A549 (cell line): ENCODE results near the gene ADAD2. TPM values are rescaled to one million over a fixed set of nuclear protein-coding genes. Genes with fewer than 3 reads are reported as not detected.

ENCODE experiments used
- ATAC-seq, 2 experiments: fragments of 200-7000 bp in 1 of 2; fragments of >200 bp in 1 of 2; cut with Nextera tagmentation in 1 of 2; cut with Tn5 transposase in 1 of 2; 3 replicates each; pipeline versions ENCODE4 v1.8.0 to v1.9.1; 2018 to 2020; ENCODE audit warnings: mild to moderate bottlenecking in 1 of 2, moderate library complexity in 1 of 2
- CTCF ChIA-PET: fragments of 300-600 bp; sonication (Branson Sonifier 250); formaldehyde crosslinking; extraction: SDS; loops from one replicate; lab custom pipeline; 2021; ENCODE audit warnings: antibody characterized with exemption, inconsistent platforms; lab: Yijun Ruan, JAX
- POLR2A ChIA-PET: fragments of 350-600 bp; formaldehyde crosslinking; extraction: SDS; loops from one replicate; lab custom pipeline; 2021; ENCODE audit warnings: antibody characterized with exemption, inconsistent platforms; lab: Yijun Ruan, JAX
- DNase-seq, 2 experiments: peaks; one replicate each; pipeline versions ENCODE4 v3.0.0 to v3.0.0-alpha.2; 2011 to 2016; ENCODE audit warnings: low read depth in 1 of 2, low spot score in 1 of 2
- FAIRE-seq: peaks from 2 replicates; lab custom pipeline; 2011; peaks lifted over from hg19 to GRCh38; lab: Jason Lieb, UNC
- H3K27ac ChIP-seq, 2 experiments: fragments of >200 bp; sonication (Bioruptor Twin); formaldehyde crosslinking; 3 replicates each; pipeline ENCODE4 v1.5.1; 2016 to 2017
- H3K4me1 ChIP-seq: fragments of >200 bp; sonication (Bioruptor Twin); formaldehyde crosslinking; 3 replicates; pipeline ENCODE4 v1.6.1; 2016
- H3K4me2 ChIP-seq: fragments of >200 bp; sonication (Bioruptor Twin); formaldehyde crosslinking; 3 replicates; pipeline ENCODE4 v1.6.1; 2016
- H3K4me3 ChIP-seq: fragments of >200 bp; sonication (Bioruptor Twin); formaldehyde crosslinking; 3 replicates; pipeline ENCODE4 v1.5.1; 2016
- H3K9me3 ChIP-seq: fragments of >200 bp; sonication (Bioruptor Twin); formaldehyde crosslinking; 3 replicates; pipeline ENCODE4 v1.6.1; 2016
- CBX2 ChIP-seq: fragments of 200-600 bp; sonication (generic); IDR thresholded peaks from 2 replicates; pipeline ENCODE4 v1.6.1; 2016; ENCODE audit warnings: low read depth, mild to moderate bottlenecking, borderline replicate concordance
- CEBPB ChIP-seq, 2 experiments: fragments of >200 bp in 1 of 2; sonication (Bioruptor Twin) in 1 of 2; formaldehyde crosslinking in 1 of 2; IDR thresholded peaks; 2 replicates each; pipeline ENCODE4 v1.6.1; 2012 to 2016
- CHD4 ChIP-seq: fragments of 200-600 bp; sonication (generic); IDR thresholded peaks from 2 replicates; pipeline ENCODE4 v1.6.1; 2016; ENCODE audit warnings: antibody characterized with exemption, mild to moderate bottlenecking, borderline replicate concordance
- FOSB ChIP-seq: fragments of 250-450 bp; sonication (Bioruptor Pico); IDR thresholded peaks from 2 replicates; pipeline ENCODE4 v1.5.0; 2020; ENCODE audit warnings: mild to moderate bottlenecking, moderate library complexity
- FOSL2 ChIP-seq, 2 experiments: fragments of 450-650 bp in 1 of 2; fragments of >200 bp in 1 of 2; sonication (Bioruptor Twin) in 1 of 2; formaldehyde crosslinking; IDR thresholded peaks; 2 replicates each; pipeline versions ENCODE4 v1.5.0 to v1.6.1; 2016 to 2020; ENCODE audit warnings: mild to moderate bottlenecking in 1 of 2, moderate library complexity in 1 of 2
- HOXA7 ChIP-seq: fragments of 250-450 bp; sonication (Bioruptor Pico); IDR thresholded peaks from 2 replicates; pipeline ENCODE4 v1.5.0; 2020; ENCODE audit warnings: mild to moderate bottlenecking, moderate library complexity
- JUN ChIP-seq, 2 experiments: fragments of >200 bp; sonication (Bioruptor Twin); formaldehyde crosslinking; IDR thresholded peaks; 2 replicates in 1 of 2; 3 replicates in 1 of 2; pipeline ENCODE4 v1.6.1; 2016 to 2017
- MAFK ChIP-seq: fragments of 450-650 bp; IDR thresholded peaks from 2 replicates; pipeline ENCODE4 v1.6.1; 2014; ENCODE audit not compliant: partially characterized antibody
- MYC ChIP-seq: IDR thresholded peaks from 2 replicates; pipeline ENCODE4 v1.6.1; 2012; ENCODE audit warnings: mild to moderate bottlenecking, inconsistent platforms, low read length, improper control_type of control experiment, borderline replicate concordance
- RAD21 ChIP-seq, 2 experiments: fragments of >200 bp in 1 of 2; sonication (Bioruptor Twin) in 1 of 2; formaldehyde crosslinking in 1 of 2; IDR thresholded peaks in 1 of 2; conservative IDR thresholded peaks in 1 of 2; 2 replicates in 1 of 2; 3 replicates in 1 of 2; pipeline ENCODE4 v1.6.1; 2012 to 2018; ENCODE audit warnings: inconsistent platforms in 1 of 2
- SMC3 ChIP-seq: fragments of >200 bp; sonication (Bioruptor Twin); formaldehyde crosslinking; IDR thresholded peaks from 3 replicates; pipeline ENCODE4 v1.6.1; 2018; ENCODE audit warnings: inconsistent platforms
- ZC3H11A ChIP-seq: fragments of 450-650 bp; IDR thresholded peaks from 2 replicates; pipeline ENCODE4 v1.6.1; 2014; ENCODE audit warnings: antibody characterized with exemption, mild to moderate bottlenecking
- ZSCAN20 ChIP-seq: fragments of 250-450 bp; sonication (Bioruptor Pico); IDR thresholded peaks from 2 replicates; pipeline ENCODE4 v1.8.0; 2022; ENCODE audit warnings: mild to moderate bottlenecking, moderate library complexity
- WGBS: methylation state at CpG from one replicate; pipeline ENCODE4 v1.1.6; 2017; ENCODE audit errors: missing lambda C conversion rate; 5-methylcytosine and 5-hydroxymethylcytosine counted together
- polyA plus RNA-seq, 4 experiments: library from polyadenylated mRNA; depleted of rRNA in 3 of 4; stranded (reverse); fragments of >200 nt; fragmentation: RNase III in 1 of 4; extraction: RNeasy Plus Mini Kit Qiagen cat#74134 plus additional on column Dnase treatment in 1 of 4; gene quantifications; 2 replicates in 3 of 4; 3 replicates in 1 of 4; pipeline ENCODE4 v1.2.3, GENCODE V29; 2011 to 2017
- TF ChIP-seq, protein P1 (sequence below): IDR thresholded peaks from 2 replicates; pipeline ENCODE4 v1.6.1; 2012; ENCODE audit warnings: low read depth, borderline replicate concordance
- TF ChIP-seq, protein P2 (sequence below): fragments of >200 bp; sonication (Bioruptor Twin); formaldehyde crosslinking; IDR thresholded peaks from 3 replicates; pipeline ENCODE4 v1.6.1; 2016
- TF ChIP-seq, protein P3 (sequence below): IDR thresholded peaks from 2 replicates; pipeline ENCODE4 v1.6.1; 2012
- TF ChIP-seq, protein P4 (sequence below): fragments of 250-450 bp; sonication (Bioruptor Pico); IDR thresholded peaks from 2 replicates; pipeline ENCODE4 v1.5.0; 2021; ENCODE audit warnings: mild to moderate bottlenecking, moderate library complexity, borderline replicate concordance
- TF ChIP-seq, protein P5 (sequence below): fragments of 250-450 bp; sonication (Bioruptor Pico); IDR thresholded peaks from 2 replicates; pipeline ENCODE4 v1.5.0; 2020; ENCODE audit warnings: low read depth, mild to moderate bottlenecking, moderate library complexity
- TF ChIP-seq, protein P6 (sequence below): fragments of 450-650 bp; IDR thresholded peaks from 2 replicates; pipeline ENCODE4 v1.6.1; 2014; ENCODE audit warnings: antibody characterized with exemption

ADAD2 gene
- polyA plus RNA-seq, 2 of the 4 experiments (the other 2 are of a cell fraction) = not detected

DNA sequence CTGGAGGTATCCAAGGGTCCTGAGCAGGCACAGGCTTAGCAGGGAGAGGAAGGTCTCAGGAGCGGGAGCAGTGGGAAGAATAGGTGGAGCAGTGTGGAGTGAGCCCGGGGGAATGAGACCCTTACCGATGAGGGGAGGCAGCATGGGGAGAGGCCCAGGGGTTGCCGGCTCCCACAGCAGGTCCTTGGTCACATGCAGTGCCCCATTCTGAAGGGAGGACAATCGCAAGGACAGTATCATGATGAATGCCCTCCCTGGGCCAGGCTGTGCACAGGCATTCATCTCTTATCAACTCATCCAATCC, 7.4 kb upstream of the ADAD2 start:
- 82% methylated on average over 5 of the region's 5 CpGs for WGBS
- Histone ChIP-seq H3K4me1 (peaks cover 6% of the 10 kb centered on the region; the same call in 2 of the 3 replicates), H3K4me3 (no peak overlapping the region), H3K27ac (no peak overlapping the region), H3K4me2 (no peak overlapping the region), H3K9me3 (no peaks in the 10 kb centered on the region)
- FAIRE-seq = no peak
- ChIA-PET POLR2A (no interaction called here), CTCF (interaction anchor here (0.9 to 11.7 kb wide), 23 partner anchors 11 to 433 kb away, joined by 3 to 92 read pairs (median 5); no protein-coding TSS in a partner anchor)
- DNase-seq = no peak
- ATAC-seq = no peak
- TF ChIP-seq, protein P1, sequence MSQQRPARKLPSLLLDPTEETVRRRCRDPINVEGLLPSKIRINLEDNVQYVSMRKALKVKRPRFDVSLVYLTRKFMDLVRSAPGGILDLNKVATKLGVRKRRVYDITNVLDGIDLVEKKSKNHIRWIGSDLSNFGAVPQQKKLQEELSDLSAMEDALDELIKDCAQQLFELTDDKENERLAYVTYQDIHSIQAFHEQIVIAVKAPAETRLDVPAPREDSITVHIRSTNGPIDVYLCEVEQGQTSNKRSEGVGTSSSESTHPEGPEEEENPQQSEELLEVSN = no peak
- TF ChIP-seq CEBPB (IDR thresholded peaks at IDR 0.05) = no peak
- TF ChIP-seq, protein P2, sequence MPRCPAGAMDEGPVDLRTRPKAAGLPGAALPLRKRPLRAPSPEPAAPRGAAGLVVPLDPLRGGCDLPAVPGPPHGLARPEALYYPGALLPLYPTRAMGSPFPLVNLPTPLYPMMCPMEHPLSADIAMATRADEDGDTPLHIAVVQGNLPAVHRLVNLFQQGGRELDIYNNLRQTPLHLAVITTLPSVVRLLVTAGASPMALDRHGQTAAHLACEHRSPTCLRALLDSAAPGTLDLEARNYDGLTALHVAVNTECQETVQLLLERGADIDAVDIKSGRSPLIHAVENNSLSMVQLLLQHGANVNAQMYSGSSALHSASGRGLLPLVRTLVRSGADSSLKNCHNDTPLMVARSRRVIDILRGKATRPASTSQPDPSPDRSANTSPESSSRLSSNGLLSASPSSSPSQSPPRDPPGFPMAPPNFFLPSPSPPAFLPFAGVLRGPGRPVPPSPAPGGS = no peak
- TF ChIP-seq JUN (IDR thresholded peaks at IDR 0.05) = no peak
- no peak for TF ChIP-seq RAD21 (conservative IDR thresholded peaks at IDR 0.05 in 1 of 2, IDR thresholded peaks at IDR 0.05 in 1 of 2)
- no peak for TF ChIP-seq CHD4
- TF ChIP-seq CBX2 = no peak
- no peak for TF ChIP-seq SMC3
- TF ChIP-seq FOSL2 (IDR thresholded peaks at IDR 0.05) = no peak
- no peak for TF ChIP-seq FOSL2 (CRISPR knock-in tag; IDR thresholded peaks at IDR 0.05)
- no peak for TF ChIP-seq ZC3H11A
- TF ChIP-seq MYC = no peak
- TF ChIP-seq, protein P3, sequence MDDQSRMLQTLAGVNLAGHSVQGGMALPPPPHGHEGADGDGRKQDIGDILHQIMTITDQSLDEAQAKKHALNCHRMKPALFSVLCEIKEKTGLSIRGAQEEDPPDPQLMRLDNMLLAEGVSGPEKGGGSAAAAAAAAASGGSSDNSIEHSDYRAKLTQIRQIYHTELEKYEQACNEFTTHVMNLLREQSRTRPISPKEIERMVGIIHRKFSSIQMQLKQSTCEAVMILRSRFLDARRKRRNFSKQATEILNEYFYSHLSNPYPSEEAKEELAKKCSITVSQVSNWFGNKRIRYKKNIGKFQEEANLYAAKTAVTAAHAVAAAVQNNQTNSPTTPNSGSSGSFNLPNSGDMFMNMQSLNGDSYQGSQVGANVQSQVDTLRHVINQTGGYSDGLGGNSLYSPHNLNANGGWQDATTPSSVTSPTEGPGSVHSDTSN = no peak
- TF ChIP-seq FOSB (CRISPR knock-in tag) = no peak
- TF ChIP-seq, protein P4, sequence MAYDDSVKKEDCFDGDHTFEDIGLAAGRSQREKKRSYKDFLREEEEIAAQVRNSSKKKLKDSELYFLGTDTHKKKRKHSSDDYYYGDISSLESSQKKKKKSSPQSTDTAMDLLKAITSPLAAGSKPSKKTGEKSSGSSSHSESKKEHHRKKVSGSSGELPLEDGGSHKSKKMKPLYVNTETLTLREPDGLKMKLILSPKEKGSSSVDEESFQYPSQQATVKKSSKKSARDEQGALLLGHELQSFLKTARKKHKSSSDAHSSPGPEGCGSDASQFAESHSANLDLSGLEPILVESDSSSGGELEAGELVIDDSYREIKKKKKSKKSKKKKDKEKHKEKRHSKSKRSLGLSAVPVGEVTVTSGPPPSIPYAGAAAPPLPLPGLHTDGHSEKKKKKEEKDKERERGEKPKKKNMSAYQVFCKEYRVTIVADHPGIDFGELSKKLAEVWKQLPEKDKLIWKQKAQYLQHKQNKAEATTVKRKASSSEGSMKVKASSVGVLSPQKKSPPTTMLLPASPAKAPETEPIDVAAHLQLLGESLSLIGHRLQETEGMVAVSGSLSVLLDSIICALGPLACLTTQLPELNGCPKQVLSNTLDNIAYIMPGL (CRISPR knock-in tag) = no peak
- TF ChIP-seq MAFK = no peak
- TF ChIP-seq ZSCAN20 (CRISPR knock-in tag) = no peak
- no peak for TF ChIP-seq HOXA7 (CRISPR knock-in tag)
- TF ChIP-seq, protein P5, sequence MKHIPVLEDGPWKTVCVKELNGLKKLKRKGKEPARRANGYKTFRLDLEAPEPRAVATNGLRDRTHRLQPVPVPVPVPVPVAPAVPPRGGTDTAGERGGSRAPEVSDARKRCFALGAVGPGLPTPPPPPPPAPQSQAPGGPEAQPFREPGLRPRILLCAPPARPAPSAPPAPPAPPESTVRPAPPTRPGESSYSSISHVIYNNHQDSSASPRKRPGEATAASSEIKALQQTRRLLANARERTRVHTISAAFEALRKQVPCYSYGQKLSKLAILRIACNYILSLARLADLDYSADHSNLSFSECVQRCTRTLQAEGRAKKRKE (CRISPR knock-in tag) = no peak
- TF ChIP-seq, protein P6, sequence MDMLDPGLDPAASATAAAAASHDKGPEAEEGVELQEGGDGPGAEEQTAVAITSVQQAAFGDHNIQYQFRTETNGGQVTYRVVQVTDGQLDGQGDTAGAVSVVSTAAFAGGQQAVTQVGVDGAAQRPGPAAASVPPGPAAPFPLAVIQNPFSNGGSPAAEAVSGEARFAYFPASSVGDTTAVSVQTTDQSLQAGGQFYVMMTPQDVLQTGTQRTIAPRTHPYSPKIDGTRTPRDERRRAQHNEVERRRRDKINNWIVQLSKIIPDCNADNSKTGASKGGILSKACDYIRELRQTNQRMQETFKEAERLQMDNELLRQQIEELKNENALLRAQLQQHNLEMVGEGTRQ = no peak
